Stomach (tissue), 9 donors: Measurements from ENCODE around the gene STX18. TPM values are rescaled to one million over a fixed set of nuclear protein-coding genes. Genes with fewer than 3 reads are reported as not detected.
"Not testable (repeated sequence)": the region's sequence is repeated elsewhere in the genome, so short reads cannot be mapped to it uniquely, and the experiment has no call there.

Source experiments
- DNase-seq, 2 donors: peaks; one replicate each; pipeline versions ENCODE4 v3.0.0 to v3.0.0-alpha.2; 2013 to 2019
- H3K27ac ChIP-seq, 5 donors: fragments of 200-600 bp in 4 of 5; sonication (generic) in 4 of 5; one replicate each; pipeline ENCODE4 v1.5.1; 2013 to 2019; ENCODE audit warnings: mild to moderate bottlenecking in 1 of 5, moderate library complexity in 1 of 5
- H3K27me3 ChIP-seq, 3 donors: fragments of 200-600 bp; sonication (generic); one replicate each; pipeline ENCODE4 v1.5.1; 2017 to 2019; ENCODE audit warnings: mixed run types in 1 of 3
- H3K36me3 ChIP-seq, 4 donors: fragments of 200-600 bp; sonication (generic); 1 replicate in 3 of 4; 2 replicates in 1 of 4; pipeline ENCODE4 v1.5.1; 2016 to 2019
- H3K4me1 ChIP-seq, 4 donors: fragments of 200-600 bp; sonication (generic); one replicate each; pipeline ENCODE4 v1.5.1; 2016 to 2019
- H3K4me3 ChIP-seq, 4 donors: fragments of 200-600 bp; sonication (generic) in 3 of 4; one replicate each; pipeline ENCODE4 v1.5.1; 2016 to 2019; ENCODE audit warnings: mild to moderate bottlenecking in 1 of 4
- H3K9me3 ChIP-seq, 4 donors: fragments of 200-600 bp; sonication (generic); one replicate each; pipeline ENCODE4 v1.5.1; 2016 to 2019
- EP300 ChIP-seq: sonication (generic); formaldehyde crosslinking; IDR thresholded peaks from one replicate; pipeline ENCODE4 v1.6.1; 2017; ENCODE audit warnings: antibody characterized with exemption
- POLR2A ChIP-seq, 4 donors: fragments of 450-650 bp; IDR thresholded peaks; one replicate each; pipeline ENCODE4 v1.6.1; 2016; ENCODE audit warnings: antibody characterized with exemption in 4 of 4, control low read depth in 2 of 4, mild to moderate bottlenecking in 1 of 4, moderate library complexity in 1 of 4
- POLR2AphosphoS5 ChIP-seq, 3 donors: sonication (generic); formaldehyde crosslinking; IDR thresholded peaks; one replicate each; pipeline ENCODE4 v1.6.1; 2016; ENCODE audit warnings: antibody characterized with exemption in 3 of 3
- WGBS, 5 donors: extraction: QIAGEN DNeasy Blood & Tissue Kit in 3 of 5; methylation state at CpG; one replicate each; pipeline versions ENCODE4 v1.1.5 to v1.1.7; 2013 to 2018; 5-methylcytosine and 5-hydroxymethylcytosine counted together
- intact Hi-C: fragments of 100-400 bp; cut with DNase I; formaldehyde crosslinking; loops from one replicate; pipeline ENCODE4 v1.15.1; 2023; ENCODE audit warnings: low total_unique reads
- polyA plus RNA-seq, 3 donors: library from polyadenylated mRNA; stranded (reverse); fragments of 200-250 nt; gene quantifications; one replicate each; pipeline ENCODE4 v1.2.3, GENCODE V29; 2013
- total RNA-seq, 5 donors: library from RNA; depleted of rRNA; stranded (reverse); fragments of >200 nt; gene quantifications; one replicate each; pipeline versions ENCODE4 v1.1.0 to v1.2.3, GENCODE V29; 2014 to 2016
- TF ChIP-seq, protein P1 (sequence below), 7 experiments: fragments of 450-650 bp in 4 of 7; fragments of 200-600 bp in 3 of 7; sonication (generic) in 3 of 7; IDR thresholded peaks; one replicate each; pipeline ENCODE4 v1.5.1; 2016 to 2019; ENCODE audit warnings: antibody characterized with exemption in 7 of 7, control low read depth in 2 of 7, mild to moderate bottlenecking in 1 of 7
- donor health status: healthy with polysubstance abuse.
- donor health status: Bipolar disorder and iron deficiency.
- donor health status: healthy.

Gene STX18
- total and polyA plus RNA-seq, 8 donors = 17.1 to 91.6 (median 26.3) TPM

DNA sequence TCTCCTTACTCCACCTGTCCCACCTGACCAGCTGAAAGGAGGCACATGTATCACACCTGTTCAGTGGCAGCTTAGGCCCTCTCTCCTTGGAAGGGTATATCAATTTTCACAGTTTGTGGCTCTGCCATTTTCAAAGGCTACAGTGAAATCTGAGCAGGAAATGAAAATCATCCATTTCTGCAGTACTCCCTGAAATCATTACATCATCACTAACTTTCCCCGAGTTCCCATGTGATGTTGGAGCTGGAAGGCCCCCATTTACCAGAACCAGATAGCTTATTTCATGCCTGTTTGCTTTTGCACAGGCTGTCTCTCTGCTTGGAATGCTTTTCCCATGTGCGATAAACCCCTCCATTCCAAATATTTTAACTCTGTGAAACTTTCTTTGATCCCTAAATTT lies 31.0 kb upstream of the STX18 start:
- no peaks in the 10 kb centered on the region for H3K9me3 ChIP-seq

DNA sequence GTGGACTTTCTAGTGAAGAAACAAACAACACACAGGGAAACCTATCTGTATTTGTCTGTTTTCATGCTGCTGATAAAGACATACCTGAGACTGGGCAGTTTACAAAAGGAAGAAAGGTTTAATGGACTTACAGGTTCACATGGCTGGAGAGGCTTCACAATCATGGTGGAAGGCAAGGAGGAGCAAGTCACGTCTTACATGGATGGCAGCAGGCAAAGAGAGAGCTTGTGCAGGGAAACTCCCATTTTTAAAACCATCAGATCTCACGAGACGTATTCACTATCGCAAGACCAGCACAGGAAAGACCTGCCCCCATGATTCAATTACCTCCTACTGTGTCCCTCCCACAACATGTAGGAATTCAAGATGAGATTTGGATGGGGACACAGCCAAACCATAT lies 28.0 kb upstream of the STX18 start:
- 92 to 99% (median 94%) methylated on average over 4 of the region's 4 CpGs for WGBS, 5 donors
- intact Hi-C loops, DNase-seq, H3K27me3 ChIP-seq, H3K4me1 ChIP-seq, H3K36me3 ChIP-seq, H3K27ac ChIP-seq, H3K9me3 ChIP-seq, H3K4me3 ChIP-seq: not testable (repeated sequence)

More for the DNA sequence above, 31.0 kb upstream of the STX18 start:
- Histone ChIP-seq H3K36me3 (no peaks in the 10 kb centered on the region), H3K4me3 (no peak overlapping the region), H3K27ac (no peak overlapping the region), H3K27me3 (no peaks in the 10 kb centered on the region), H3K4me1 (peaks cover 0 to 14% (median 5%) of the 10 kb centered on the region in 4 donors)
- WGBS, 5 donors = 48 to 83% (median 74%) methylated on average over 2 of the region's 2 CpGs
- DNase-seq = peak in 1 of 2 donors; percentile 39
- TF ChIP-seq EP300 (no peak), POLR2AphosphoS5 (IDR thresholded peaks at IDR 0.05) (no peak), POLR2A (IDR thresholded peaks at IDR 0.05) (no peak)
- TF ChIP-seq, protein P1, sequence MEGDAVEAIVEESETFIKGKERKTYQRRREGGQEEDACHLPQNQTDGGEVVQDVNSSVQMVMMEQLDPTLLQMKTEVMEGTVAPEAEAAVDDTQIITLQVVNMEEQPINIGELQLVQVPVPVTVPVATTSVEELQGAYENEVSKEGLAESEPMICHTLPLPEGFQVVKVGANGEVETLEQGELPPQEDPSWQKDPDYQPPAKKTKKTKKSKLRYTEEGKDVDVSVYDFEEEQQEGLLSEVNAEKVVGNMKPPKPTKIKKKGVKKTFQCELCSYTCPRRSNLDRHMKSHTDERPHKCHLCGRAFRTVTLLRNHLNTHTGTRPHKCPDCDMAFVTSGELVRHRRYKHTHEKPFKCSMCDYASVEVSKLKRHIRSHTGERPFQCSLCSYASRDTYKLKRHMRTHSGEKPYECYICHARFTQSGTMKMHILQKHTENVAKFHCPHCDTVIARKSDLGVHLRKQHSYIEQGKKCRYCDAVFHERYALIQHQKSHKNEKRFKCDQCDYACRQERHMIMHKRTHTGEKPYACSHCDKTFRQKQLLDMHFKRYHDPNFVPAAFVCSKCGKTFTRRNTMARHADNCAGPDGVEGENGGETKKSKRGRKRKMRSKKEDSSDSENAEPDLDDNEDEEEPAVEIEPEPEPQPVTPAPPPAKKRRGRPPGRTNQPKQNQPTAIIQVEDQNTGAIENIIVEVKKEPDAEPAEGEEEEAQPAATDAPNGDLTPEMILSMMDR (IDR thresholded peaks at IDR 0.05) = no peak
- intact Hi-C loops = no loop called here

DNA sequence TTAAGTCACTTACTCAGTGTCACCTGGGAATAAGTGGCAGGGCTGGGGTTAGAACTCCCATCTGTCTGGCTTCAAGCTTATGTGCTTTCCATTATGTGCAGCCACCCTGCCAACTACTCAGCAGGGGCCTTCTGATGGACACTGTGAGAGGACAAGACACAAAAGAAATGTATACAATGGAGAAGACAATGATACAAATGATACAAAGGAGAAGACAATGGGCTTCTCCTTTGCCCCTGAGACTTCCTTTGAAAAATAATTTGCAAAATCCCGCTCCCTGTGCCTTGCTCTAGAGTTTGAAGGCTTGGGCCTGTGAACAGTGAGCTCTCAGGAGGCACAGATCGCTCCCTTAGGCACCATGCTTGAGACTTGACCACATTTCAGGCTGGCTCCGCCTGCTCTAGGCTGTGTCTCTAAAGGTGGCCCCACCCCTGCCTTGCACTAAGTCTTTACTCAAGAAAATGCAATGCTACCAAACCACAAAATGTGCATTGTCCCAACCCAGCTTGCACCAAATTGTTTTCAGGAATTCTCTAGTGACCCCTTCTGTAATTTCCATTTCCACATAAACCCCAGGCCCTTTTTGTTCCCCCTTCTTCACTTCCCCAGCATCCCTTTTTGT lies 27.1 kb upstream of the STX18 start:
- Histone ChIP-seq H3K27me3 (no peaks in the 10 kb centered on the region), H3K4me1 (no peaks in the 10 kb centered on the region), H3K9me3 (no peaks in the 10 kb centered on the region), H3K27ac (no peak overlapping the region), H3K4me3 (no peak overlapping the region), H3K36me3 (peaks cover 0 to 13% (median 3%) of the 10 kb centered on the region in 4 donors)
- no peak for DNase-seq
- no peak for TF ChIP-seq EP300
- WGBS, 5 donors = 92 to 98% (median 97%) methylated on average over 3 of the region's 3 CpGs
- intact Hi-C loops = no loop called here

DNA sequence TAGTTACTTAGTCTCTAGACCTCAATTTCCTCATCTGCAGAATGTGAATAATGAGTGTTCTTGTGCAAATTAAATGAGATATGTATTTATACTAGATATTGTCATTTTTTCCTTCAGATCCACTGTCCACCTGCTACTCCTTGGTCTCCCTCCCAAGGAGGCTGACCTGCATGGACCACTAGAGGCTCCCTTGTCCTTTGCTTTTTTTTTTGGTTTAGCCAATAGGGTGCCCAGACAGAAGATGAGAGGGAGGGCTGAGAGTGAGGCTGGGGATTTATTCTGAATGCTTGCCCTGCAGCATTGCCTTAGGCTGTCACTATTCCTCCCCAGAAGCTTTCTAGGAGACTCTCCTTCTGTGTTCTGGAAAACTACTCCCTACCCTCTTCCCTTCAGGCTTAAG lies 24.5 kb upstream of the STX18 start:
- H3K4me1 ChIP-seq, H3K4me3 ChIP-seq, H3K27ac ChIP-seq, H3K9me3 ChIP-seq, DNase-seq, H3K27me3 ChIP-seq, intact Hi-C loops: not testable (repeated sequence)
- peaks cover 0 to 13% (median 3%) of the 10 kb centered on the region in 4 donors for H3K36me3 ChIP-seq

DNA sequence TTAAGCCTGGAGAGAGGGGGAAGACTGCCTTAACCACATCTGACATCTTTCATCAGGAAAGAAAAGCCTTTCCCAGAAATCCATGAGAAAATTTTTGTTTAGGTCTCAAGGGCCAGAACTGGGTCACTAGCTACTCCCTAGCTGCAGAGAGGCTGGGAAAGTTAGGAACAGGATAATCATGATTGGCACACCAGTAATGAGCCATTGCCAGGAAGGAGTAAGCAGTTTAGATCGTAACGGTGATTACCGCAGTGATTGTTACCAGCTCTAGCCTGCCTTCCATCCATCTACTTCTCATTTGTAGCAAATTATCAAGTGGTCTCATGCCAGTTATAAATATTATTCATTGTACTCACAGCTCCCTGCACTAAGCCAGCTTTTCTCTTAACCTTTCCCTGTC lies 22.7 kb upstream of the STX18 start:
- no peak for TF ChIP-seq EP300
- no peak for TF ChIP-seq POLR2A (IDR thresholded peaks at IDR 0.05)
- no peak for TF ChIP-seq POLR2AphosphoS5 (IDR thresholded peaks at IDR 0.05)
- TF ChIP-seq, protein P1 (IDR thresholded peaks at IDR 0.05) = no peak
- H3K4me1 ChIP-seq = no peaks in the 10 kb centered on the region
- no peaks in the 10 kb centered on the region for H3K9me3 ChIP-seq
- no peak for DNase-seq
- H3K27ac ChIP-seq = no peak overlapping the region
- peaks cover 0 to 13% (median 3%) of the 10 kb centered on the region in 4 donors for H3K36me3 ChIP-seq
- WGBS, 5 donors = 73 to 92% (median 83%) methylated on average over 3 of the region's 3 CpGs
- H3K4me3 ChIP-seq = no peak overlapping the region
- intact Hi-C loops = no loop called here
- no peaks in the 10 kb centered on the region for H3K27me3 ChIP-seq

DNA sequence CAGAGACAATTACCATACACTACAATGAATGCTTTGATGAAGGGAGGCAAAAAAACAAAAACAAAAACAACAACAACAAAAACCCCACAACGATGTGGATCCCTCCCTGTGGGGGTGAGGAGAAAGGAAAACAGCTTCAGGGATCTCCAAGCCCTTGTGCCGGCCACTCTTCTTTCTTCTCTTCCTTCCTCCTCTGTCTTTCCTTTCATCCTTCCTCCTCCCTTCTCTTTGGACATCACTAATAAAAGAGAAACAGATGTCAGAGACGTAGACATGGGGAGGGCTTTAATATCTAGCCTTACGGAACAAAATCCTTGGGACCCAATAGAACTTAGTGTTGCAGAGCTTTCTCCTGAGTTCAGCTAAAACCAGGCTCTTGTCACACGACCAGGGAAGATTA lies 18.8 kb upstream of the STX18 start:
- WGBS, 5 donors = 75 to 81% (median 77%) methylated on average over 5 of the region's 5 CpGs
- Histone ChIP-seq H3K4me1 (no peaks in the 10 kb centered on the region), H3K36me3 (peaks cover 0 to 13% (median 3%) of the 10 kb centered on the region in 4 donors), H3K27ac (no peak overlapping the region), H3K4me3 (no peak overlapping the region), H3K9me3 (no peaks in the 10 kb centered on the region), H3K27me3 (no peaks in the 10 kb centered on the region)
- no peak for TF ChIP-seq EP300
- TF ChIP-seq, protein P1 (IDR thresholded peaks at IDR 0.05) = no peak
- no peak for TF ChIP-seq POLR2A (IDR thresholded peaks at IDR 0.05)
- no peak for TF ChIP-seq POLR2AphosphoS5 (IDR thresholded peaks at IDR 0.05)
- intact Hi-C loops = no loop called here
- DNase-seq = no peak
